HepG2 (cell line): ENCODE data around the gene KIF3C.

ENCODE experiments used
- ATF2 ChIP-seq: sonication (generic); formaldehyde crosslinking; IDR thresholded peaks from 2 replicates; pipeline ENCODE4 v1.4.0; 2020; ENCODE audit warnings: missing genetic modification reagents
- GATAD2A ChIP-seq: IDR thresholded peaks from 2 replicates; pipeline ENCODE4 v1.6.1; 2016
- HDAC2 ChIP-seq: sonication (generic); formaldehyde crosslinking; IDR thresholded peaks from 2 replicates; pipeline ENCODE4 v1.4.0; 2020; ENCODE audit warnings: missing genetic modification reagents
- MYC ChIP-seq: sonication (generic); formaldehyde crosslinking; IDR thresholded peaks from 2 replicates; pipeline ENCODE4 v1.9.0; 2021; ENCODE audit warnings: missing genetic modification reagents, borderline replicate concordance
- NFKB2 ChIP-seq: sonication (generic); formaldehyde crosslinking; IDR thresholded peaks from 2 replicates; pipeline ENCODE4 v1.4.0; 2020; ENCODE audit warnings: missing genetic modification reagents, borderline replicate concordance
- RORA ChIP-seq: sonication (generic); formaldehyde crosslinking; IDR thresholded peaks from 2 replicates; pipeline ENCODE4 v1.5.0; 2020; ENCODE audit warnings: mild to moderate bottlenecking, missing genetic modification reagents, moderate library complexity
- ZNF12 ChIP-seq: sonication (generic); formaldehyde crosslinking; IDR thresholded peaks from 2 replicates; pipeline ENCODE4 v1.5.0; 2020; ENCODE audit warnings: missing genetic modification reagents
- ZNF225 ChIP-seq: sonication (generic); formaldehyde crosslinking; IDR thresholded peaks from 2 replicates; pipeline ENCODE4 v1.4.0; 2020; ENCODE audit warnings: mild to moderate bottlenecking, missing genetic modification reagents

GRCh38 chr2:25920336-25920735 is 62.0 kb downstream of the KIF3C start:
- TF ChIP-seq GATAD2A (no peak), RORA (CRISPR knock-in tag) (no peak), ZNF225 (CRISPR knock-in tag) (no peak), ATF2 (CRISPR knock-in tag) (no peak), NFKB2 (no peak), ZNF12 (no peak), HDAC2 (CRISPR knock-in tag) (no peak), MYC (CRISPR knock-in tag) (no peak)
